ENCODE measurements around the gene MARCHF9. TPM values are rescaled to one million over a fixed set of nuclear protein-coding genes. Genes with fewer than 3 reads are reported as not detected.

MARCHF9 gene
- total RNA-seq, 1 experiment from 2014 or later: 21.8 TPM

GRCh38 chr12:57730336-57731067, 24.4 kb upstream of the MARCHF9 start:
- Histone ChIP-seq H3K4me1 (ENCODE audit: control insufficient read depth in 1 of 2, insufficient read depth in 2 of 2, low read length in 2 of 2) (peaks cover 7 to 18% of the 10 kb centered on the region in 2 experiments; a peak in 3 of 4 replicates), H3K4me2 (ENCODE audit: low read length) (no peak overlapping the region), H3K9me3 (ENCODE audit: control insufficient read depth in 1 of 2, insufficient read depth in 1 of 2, low read depth in 1 of 2, low read length in 2 of 2) (no peaks in the 10 kb centered on the region), H3K27me3 (ENCODE audit: insufficient read depth, low read length) (no peaks in the 10 kb centered on the region), H2AFZ (ENCODE audit: low read depth, low read length, poor library complexity, severe bottlenecking) (no peak overlapping the region), H3K4me3 (replicated peaks in 1 of 2; ENCODE audit: low read depth in 1 of 2, low read length in 2 of 2) (no peak overlapping the region), H3K36me3 (ENCODE audit: control insufficient read depth in 1 of 2, insufficient read depth in 2 of 2, low read length in 2 of 2) (peaks cover 4 to 15% of the 10 kb centered on the region in 2 experiments; a peak in 3 of 4 replicates), H3K9ac (ENCODE audit: low read length) (no peak overlapping the region), H3K9me2 (ENCODE audit: insufficient read depth) (no peaks in the 10 kb centered on the region), H4K20me1 (ENCODE audit: insufficient read depth) (no peaks in the 10 kb centered on the region), H3K27ac (ENCODE audit: low read depth, low read length) (no peak overlapping the region), H3K79me2 (ENCODE audit: insufficient read depth, low read length) (no peaks in the 10 kb centered on the region)
- no TSS peak for BruUV-seq (replicated peaks)
- RAD21 ChIA-PET (ENCODE audit: low non-redundant PET in 1 of 2, low total read pairs in 2 of 2, uncharacterized antibody in 2 of 2, unreplicated experiment in 2 of 2): no interaction called here
- DNase-seq (ENCODE audit: low read depth, low spot score) (no peak), ATAC-seq (no peak)
- TF ChIP-seq JUND (IDR thresholded peaks at IDR 0.05) (no peak), EZH2 (IDR thresholded peaks at IDR 0.05) (no peak), SIN3A (IDR thresholded peaks at IDR 0.05; ENCODE audit: low read depth) (no peak), ATF3 (IDR thresholded peaks at IDR 0.05) (no peak)
- intact Hi-C loops (cut with micrococcal nuclease): no loop called here
- CTCF ChIA-PET: no interaction called here
- POLR2A ChIA-PET: no interaction called here

GRCh38 chr12:57731411-57732080, 23.4 kb upstream of the MARCHF9 start:
- peaks cover 4 to 9% of the 10 kb centered on the region in 2 experiments; a peak in 3 of 4 replicates for H3K4me1 ChIP-seq (ENCODE audit: control insufficient read depth in 1 of 2, insufficient read depth in 2 of 2, low read length in 2 of 2)
- H4K20me1 ChIP-seq (ENCODE audit: insufficient read depth): no peaks in the 10 kb centered on the region
- TF ChIP-seq SRF (IDR thresholded peaks at IDR 0.05; ENCODE audit: low read depth): no peak
- TF ChIP-seq ELF1 (IDR thresholded peaks at IDR 0.05; ENCODE audit: borderline replicate concordance, low read depth): no peak
- TF ChIP-seq SIN3A (IDR thresholded peaks at IDR 0.05; ENCODE audit: low read depth): no peak
- TF ChIP-seq CEBPB (IDR thresholded peaks at IDR 0.05; ENCODE audit: low read depth): no peak
- TF ChIP-seq CBX3 (IDR thresholded peaks at IDR 0.05; ENCODE audit: low read depth): no peak
- TF ChIP-seq EZH2phosphoT487 (IDR thresholded peaks at IDR 0.05; ENCODE audit: borderline replicate concordance): no peak
- TF ChIP-seq POLR2A (IDR thresholded peaks at IDR 0.05; ENCODE audit: borderline replicate concordance, extremely low read depth, insufficient read depth, insufficient read length): no peak
- no peak overlapping the region for H3K4me3 ChIP-seq (replicated peaks in 1 of 2; ENCODE audit: low read depth in 1 of 2, low read length in 2 of 2)
- no TSS peak for BruUV-seq (replicated peaks)
- no peaks in the 10 kb centered on the region for H3K9me3 ChIP-seq (ENCODE audit: control insufficient read depth in 1 of 2, insufficient read depth in 1 of 2, low read depth in 1 of 2, low read length in 2 of 2)
- no peak overlapping the region for H3K9ac ChIP-seq (ENCODE audit: low read length)
- H2AFZ ChIP-seq (ENCODE audit: low read depth, low read length, poor library complexity, severe bottlenecking): no peak overlapping the region
- no peak for DNase-seq (ENCODE audit: low read depth, low spot score)
- ATAC-seq: no peak
- ChIA-PET RAD21 (ENCODE audit: low non-redundant PET in 1 of 2, low total read pairs in 2 of 2, uncharacterized antibody in 2 of 2, unreplicated experiment in 2 of 2) (no interaction called here), CTCF (no interaction called here), POLR2A (no interaction called here)
- H3K36me3 ChIP-seq (ENCODE audit: control insufficient read depth in 1 of 2, insufficient read depth in 2 of 2, low read length in 2 of 2): peaks cover 4 to 15% of the 10 kb centered on the region in 2 experiments; a peak in 3 of 4 replicates
- H3K27ac ChIP-seq (ENCODE audit: low read depth, low read length): no peak overlapping the region
- H3K79me2 ChIP-seq (ENCODE audit: insufficient read depth, low read length): no peaks in the 10 kb centered on the region
- H3K4me2 ChIP-seq (ENCODE audit: low read length): no peak overlapping the region
- H3K27me3 ChIP-seq (ENCODE audit: insufficient read depth, low read length): no peaks in the 10 kb centered on the region
- H3K9me2 ChIP-seq (ENCODE audit: insufficient read depth): no peaks in the 10 kb centered on the region
- intact Hi-C loops (cut with micrococcal nuclease): no loop called here

All from HCT116 (cell line).